ENCODE measurements around the gene RPL29. TPM values are rescaled to one million over a fixed set of nuclear protein-coding genes. Genes with fewer than 3 reads are reported as not detected.
"Not testable (repeated sequence)": the region's sequence is repeated elsewhere in the genome, so short reads cannot be mapped to it uniquely, and the experiment has no call there.

Gene RPL29
- total RNA-seq, 2 experiments from 2014 or later: 1,927 to 1,957 TPM

GRCh38 chr3:51999846-52000245 is 4.2 kb upstream of the RPL29 start:
- intact Hi-C loops (cut with micrococcal nuclease): loop anchor here (2.0 to 10.0 kb wide), 5 partner anchors 217 to 685 kb away; partner anchors contain the start of genes GNL3, NISCH and PBRM1
- CTCF ChIA-PET: interaction anchor here (1.2 to 6.1 kb wide), 3 partner anchors 58 to 145 kb away, joined by 5 to 77 read pairs (median 6); no protein-coding TSS in a partner anchor
- Mint-ChIP-seq H3K4me3 (no peak overlapping the region), H3K9me3 (no peaks in the 10 kb centered on the region), H3K4me1 (ENCODE audit: low read depth) (peaks cover 2% of the 10 kb centered on the region), H3K27ac (no peak overlapping the region), H3K36me3 (ENCODE audit: low read depth) (peaks cover 10% of the 10 kb centered on the region), H3K27me3 (ENCODE audit: low read depth) (no peaks in the 10 kb centered on the region)
- DNase-seq: no peak

GRCh38 chr3:51998774-51999173 is 3.1 kb upstream of the RPL29 start:
- H3K4me3 Mint-ChIP-seq: no peak overlapping the region
- no peak overlapping the region for H3K27ac Mint-ChIP-seq
- H3K4me1 Mint-ChIP-seq (ENCODE audit: low read depth): peaks cover 10% of the 10 kb centered on the region
- intact Hi-C loops (cut with micrococcal nuclease): loop anchor here (5.0 to 10.0 kb wide), 3 partner anchors 244 to 686 kb away; partner anchors contain the start of genes GNL3, NISCH and PBRM1
- no peak for DNase-seq
- no peaks in the 10 kb centered on the region for H3K9me3 Mint-ChIP-seq
- CTCF ChIA-PET: interaction anchor here (0.5 to 1.6 kb wide), 5 partner anchors 55 to 641 kb away, joined by 3 to 7 read pairs (median 5); no protein-coding TSS in a partner anchor
- H3K27me3 Mint-ChIP-seq (ENCODE audit: low read depth): no peaks in the 10 kb centered on the region
- peaks cover 21% of the 10 kb centered on the region for H3K36me3 Mint-ChIP-seq (ENCODE audit: low read depth)

GRCh38 chr3:51997935-51998596 is 2.4 kb upstream of the RPL29 start:
- Mint-ChIP-seq H3K4me3 (no peak overlapping the region), H3K36me3 (ENCODE audit: low read depth) (peaks cover 26% of the 10 kb centered on the region), H3K27me3 (ENCODE audit: low read depth) (no peaks in the 10 kb centered on the region), H3K4me1 (ENCODE audit: low read depth) (peaks cover 16% of the 10 kb centered on the region), H3K27ac (no peak overlapping the region), H3K9me3 (no peaks in the 10 kb centered on the region)
- no peak for DNase-seq
- intact Hi-C loops (cut with micrococcal nuclease): loop anchor here (5.0 to 10.0 kb wide), 3 partner anchors 244 to 687 kb away; partner anchors contain the start of genes GNL3, NISCH and PBRM1
- CTCF ChIA-PET: interaction anchor here (0.5 to 1.6 kb wide), 5 partner anchors 55 to 641 kb away, joined by 3 to 7 read pairs (median 5); no protein-coding TSS in a partner anchor

- Mint-ChIP-seq H3K27me3 (ENCODE audit: low read depth) (no peaks in the 10 kb centered on the region), H3K36me3 (ENCODE audit: low read depth) (peaks cover 33% of the 10 kb centered on the region), H3K4me3 (no peak overlapping the region), H3K27ac (no peak overlapping the region), H3K4me1 (ENCODE audit: low read depth) (peaks cover 24% of the 10 kb centered on the region), H3K9me3 (no peaks in the 10 kb centered on the region)
- CTCF ChIA-PET: no interaction called here
- intact Hi-C loops (cut with micrococcal nuclease): loop anchor here (5.0 to 10.0 kb wide), 3 partner anchors 245 to 688 kb away; partner anchors contain the start of genes GNL3, NISCH and PBRM1
- DNase-seq: no peak
These were observed 1.5 kb upstream of the RPL29 start for GRCh38 chr3:51997172-51997571.

- peaks cover 43% of the 10 kb centered on the region for H3K36me3 Mint-ChIP-seq (ENCODE audit: low read depth)
- peak overlapping the region; percentile 98 for H3K4me3 Mint-ChIP-seq
- no peak for DNase-seq
- peak overlapping the region; percentile 100 for H3K27ac Mint-ChIP-seq
- no peaks in the 10 kb centered on the region for H3K27me3 Mint-ChIP-seq (ENCODE audit: low read depth)
- CTCF ChIA-PET: interaction anchor here (1.2 to 1.6 kb wide), 2 partner anchors 12 to 52 kb away, joined by 4 to 6 read pairs; partner anchors contain the start of genes ACY1, PARP3 and RRP9
- no peaks in the 10 kb centered on the region for H3K9me3 Mint-ChIP-seq
- intact Hi-C loops (cut with micrococcal nuclease): loop anchor here (1.0 to 10.0 kb wide), 3 partner anchors 47 to 690 kb away; partner anchors contain the start of genes GNL3, PBRM1 and POC1A
- H3K4me1 Mint-ChIP-seq (ENCODE audit: low read depth): peaks cover 28% of the 10 kb centered on the region
These were observed 1.2 kb downstream of the RPL29 start for GRCh38 chr3:51994530-51994929.

- Mint-ChIP-seq H3K4me3 (peak overlapping the region; percentile 98), H3K27ac (peak overlapping the region; percentile 100), H3K4me1 (ENCODE audit: low read depth) (peaks cover 28% of the 10 kb centered on the region), H3K36me3 (ENCODE audit: low read depth) (peaks cover 43% of the 10 kb centered on the region)
- H3K9me3 Mint-ChIP-seq; H3K27me3 Mint-ChIP-seq (ENCODE audit: low read depth); DNase-seq: not testable (repeated sequence)
- CTCF ChIA-PET: interaction anchor here (1.1 kb wide), 1 partner anchor 232 kb away, joined by 3 read pairs; the partner anchor contains the start of gene TLR9
- intact Hi-C loops (cut with micrococcal nuclease): loop anchor here (1.0 to 10.0 kb wide), 3 partner anchors 46 to 691 kb away; partner anchors contain the start of genes GNL3, PBRM1 and POC1A
These were observed 2.0 kb downstream of the RPL29 start for GRCh38 chr3:51993657-51994056.

- Mint-ChIP-seq H3K4me3 (peak overlapping the region; percentile 98), H3K36me3 (ENCODE audit: low read depth) (peaks cover 43% of the 10 kb centered on the region), H3K27me3 (ENCODE audit: low read depth) (no peaks in the 10 kb centered on the region), H3K9me3 (no peaks in the 10 kb centered on the region), H3K4me1 (ENCODE audit: low read depth) (peaks cover 28% of the 10 kb centered on the region), H3K27ac (peak overlapping the region; percentile 53)
- DNase-seq: no peak
- intact Hi-C loops (cut with micrococcal nuclease): loop anchor here (10.0 kb wide), 1 partner anchor 693 kb away; the partner anchor contains the start of genes GNL3 and PBRM1
- CTCF ChIA-PET: interaction anchor here (0.7 to 1.7 kb wide), 5 partner anchors 9 to 152 kb away, joined by 3 to 11 read pairs (median 5); partner anchors contain the start of genes ABHD14A, ABHD14B and ACY1
These were observed 3.5 kb downstream of the RPL29 start for GRCh38 chr3:51992017-51992682.

GRCh38 chr3:51990501-51990971 is 5.2 kb downstream of the RPL29 start:
- intact Hi-C loops (cut with micrococcal nuclease): loop anchor here (10.0 kb wide), 1 partner anchor 694 kb away; the partner anchor contains the start of genes GNL3 and PBRM1
- not testable (repeated sequence) for H3K27ac Mint-ChIP-seq; DNase-seq; H3K27me3 Mint-ChIP-seq (ENCODE audit: low read depth); H3K4me3 Mint-ChIP-seq; H3K9me3 Mint-ChIP-seq
- Mint-ChIP-seq H3K36me3 (ENCODE audit: low read depth) (peaks cover 39% of the 10 kb centered on the region), H3K4me1 (ENCODE audit: low read depth) (peaks cover 26% of the 10 kb centered on the region)
- CTCF ChIA-PET: interaction anchor here (0.6 to 1.6 kb wide), 4 partner anchors 8 to 274 kb away, joined by 3 to 11 read pairs (median 4); partner anchors contain the start of gene ACY1

GRCh38 chr3:51988286-51989146 is 7.2 kb downstream of the RPL29 start:
- Mint-ChIP-seq H3K9me3 (no peaks in the 10 kb centered on the region), H3K27me3 (ENCODE audit: low read depth) (no peaks in the 10 kb centered on the region), H3K36me3 (ENCODE audit: low read depth) (peaks cover 21% of the 10 kb centered on the region), H3K27ac (peak overlapping the region; percentile 24), H3K4me3 (no peak overlapping the region), H3K4me1 (ENCODE audit: low read depth) (peaks cover 25% of the 10 kb centered on the region)
- no peak for DNase-seq
- CTCF ChIA-PET: no interaction called here
- intact Hi-C loops (cut with micrococcal nuclease): no loop called here

GRCh38 chr3:51987568-51987967 is 8.1 kb downstream of the RPL29 start:
- CTCF ChIA-PET: interaction anchor here (1.1 kb wide), 1 partner anchor 157 kb away, joined by 3 read pairs; no protein-coding TSS in a partner anchor
- no peaks in the 10 kb centered on the region for H3K9me3 Mint-ChIP-seq
- intact Hi-C loops (cut with micrococcal nuclease): no loop called here
- no peaks in the 10 kb centered on the region for H3K27me3 Mint-ChIP-seq (ENCODE audit: low read depth)
- H3K36me3 Mint-ChIP-seq (ENCODE audit: low read depth): peaks cover 13% of the 10 kb centered on the region
- no peak overlapping the region for H3K27ac Mint-ChIP-seq
- peaks cover 23% of the 10 kb centered on the region for H3K4me1 Mint-ChIP-seq (ENCODE audit: low read depth)
- no peak overlapping the region for H3K4me3 Mint-ChIP-seq
- no peak for DNase-seq

All from activated naive CD4-positive, alpha-beta T cell treated with anti-CD3 and anti-CD28 coated beads for 36 hours (primary cell).